A549 (cell line): ENCODE data around the gene FAAP100. TPM values are rescaled to one million over a fixed set of nuclear protein-coding genes. Genes with fewer than 3 reads are reported as not detected.

Experiments
- ATAC-seq, 2 experiments: fragments of 200-7000 bp in 1 of 2; fragments of >200 bp in 1 of 2; cut with Nextera tagmentation in 1 of 2; cut with Tn5 transposase in 1 of 2; 3 replicates each; pipeline versions ENCODE4 v1.8.0 to v1.9.1; 2018 to 2020; ENCODE audit warnings: mild to moderate bottlenecking in 1 of 2, moderate library complexity in 1 of 2
- CTCF ChIA-PET: fragments of 300-600 bp; sonication (Branson Sonifier 250); formaldehyde crosslinking; extraction: SDS; loops from one replicate; lab custom pipeline; 2021; ENCODE audit warnings: antibody characterized with exemption, inconsistent platforms; lab: Yijun Ruan, JAX
- POLR2A ChIA-PET: fragments of 350-600 bp; formaldehyde crosslinking; extraction: SDS; loops from one replicate; lab custom pipeline; 2021; ENCODE audit warnings: antibody characterized with exemption, inconsistent platforms; lab: Yijun Ruan, JAX
- DNase-seq, 2 experiments: peaks; one replicate each; pipeline versions ENCODE4 v3.0.0 to v3.0.0-alpha.2; 2011 to 2016; ENCODE audit warnings: low read depth in 1 of 2, low spot score in 1 of 2
- FAIRE-seq: peaks from 2 replicates; lab custom pipeline; 2011; peaks lifted over from hg19 to GRCh38; lab: Jason Lieb, UNC
- H3K27ac ChIP-seq, 2 experiments: fragments of >200 bp; sonication (Bioruptor Twin); formaldehyde crosslinking; 3 replicates each; pipeline ENCODE4 v1.5.1; 2016 to 2017
- H3K4me1 ChIP-seq: fragments of >200 bp; sonication (Bioruptor Twin); formaldehyde crosslinking; 3 replicates; pipeline ENCODE4 v1.6.1; 2016
- H3K4me2 ChIP-seq: fragments of >200 bp; sonication (Bioruptor Twin); formaldehyde crosslinking; 3 replicates; pipeline ENCODE4 v1.6.1; 2016
- H3K4me3 ChIP-seq: fragments of >200 bp; sonication (Bioruptor Twin); formaldehyde crosslinking; 3 replicates; pipeline ENCODE4 v1.5.1; 2016
- H3K9me3 ChIP-seq: fragments of >200 bp; sonication (Bioruptor Twin); formaldehyde crosslinking; 3 replicates; pipeline ENCODE4 v1.6.1; 2016
- ATOH8 ChIP-seq: fragments of 250-450 bp; sonication (Bioruptor Pico); IDR thresholded peaks from 2 replicates; pipeline ENCODE4 v1.5.0; 2020; ENCODE audit warnings: low read depth, mild to moderate bottlenecking, moderate library complexity
- BCL3 ChIP-seq: fragments of >200 bp; sonication (Bioruptor Twin); formaldehyde crosslinking; IDR thresholded peaks from 3 replicates; pipeline ENCODE4 v1.6.1; 2016
- BHLHE40 ChIP-seq: IDR thresholded peaks from 2 replicates; pipeline ENCODE4 v1.6.1; 2012; ENCODE audit warnings: low read depth, low read length, inconsistent platforms
- CEBPB ChIP-seq, 2 experiments: fragments of >200 bp in 1 of 2; sonication (Bioruptor Twin) in 1 of 2; formaldehyde crosslinking in 1 of 2; IDR thresholded peaks; 2 replicates each; pipeline ENCODE4 v1.6.1; 2012 to 2016
- CHD4 ChIP-seq: fragments of 200-600 bp; sonication (generic); IDR thresholded peaks from 2 replicates; pipeline ENCODE4 v1.6.1; 2016; ENCODE audit warnings: antibody characterized with exemption, mild to moderate bottlenecking, borderline replicate concordance
- E2F6 ChIP-seq: IDR thresholded peaks from 2 replicates; pipeline ENCODE4 v1.6.1; 2012; ENCODE audit warnings: low read depth, borderline replicate concordance
- EP300 ChIP-seq, 2 experiments: fragments of >200 bp; sonication (Bioruptor Twin); formaldehyde crosslinking; IDR thresholded peaks; 2 replicates in 1 of 2; 3 replicates in 1 of 2; pipeline ENCODE4 v1.6.1; 2016 to 2017
- ESRRA ChIP-seq: fragments of 150-350 bp; IDR thresholded peaks from 2 replicates; pipeline ENCODE4 v1.6.1; 2014; ENCODE audit warnings: mild to moderate bottlenecking, low read length, borderline replicate concordance
- FOSB ChIP-seq: fragments of 250-450 bp; sonication (Bioruptor Pico); IDR thresholded peaks from 2 replicates; pipeline ENCODE4 v1.5.0; 2020; ENCODE audit warnings: mild to moderate bottlenecking, moderate library complexity
- FOSL2 ChIP-seq, 2 experiments: fragments of 450-650 bp in 1 of 2; fragments of >200 bp in 1 of 2; sonication (Bioruptor Twin) in 1 of 2; formaldehyde crosslinking; IDR thresholded peaks; 2 replicates each; pipeline versions ENCODE4 v1.5.0 to v1.6.1; 2016 to 2020; ENCODE audit warnings: mild to moderate bottlenecking in 1 of 2, moderate library complexity in 1 of 2
- FOXS1 ChIP-seq: fragments of 250-450 bp; sonication (Bioruptor Pico); IDR thresholded peaks from 2 replicates; pipeline ENCODE4 v1.5.0; 2020; ENCODE audit warnings: mild to moderate bottlenecking, moderate library complexity
- GATA3 ChIP-seq: IDR thresholded peaks from 2 replicates; pipeline ENCODE4 v1.6.1; 2012; ENCODE audit warnings: borderline replicate concordance
- HOXB13 ChIP-seq: fragments of 250-450 bp; sonication (Bioruptor Pico); IDR thresholded peaks from 2 replicates; pipeline ENCODE4 v1.5.0; 2020; ENCODE audit warnings: low read depth, mild to moderate bottlenecking, moderate library complexity
- HOXB5 ChIP-seq: fragments of 250-450 bp; sonication (Bioruptor Pico); IDR thresholded peaks from 2 replicates; pipeline ENCODE4 v1.5.0; 2020; ENCODE audit warnings: mild to moderate bottlenecking, moderate library complexity
- JUN ChIP-seq, 2 experiments: fragments of >200 bp; sonication (Bioruptor Twin); formaldehyde crosslinking; IDR thresholded peaks; 2 replicates in 1 of 2; 3 replicates in 1 of 2; pipeline ENCODE4 v1.6.1; 2016 to 2017
- KDM5A ChIP-seq: fragments of 200-600 bp; sonication (generic); IDR thresholded peaks from 2 replicates; pipeline ENCODE4 v1.6.1; 2016; ENCODE audit warnings: antibody characterized with exemption, mild to moderate bottlenecking
- MAFK ChIP-seq: fragments of 450-650 bp; IDR thresholded peaks from 2 replicates; pipeline ENCODE4 v1.6.1; 2014; ENCODE audit not compliant: partially characterized antibody
- MAX ChIP-seq: IDR thresholded peaks from 2 replicates; pipeline ENCODE4 v1.6.1; 2012
- MAZ ChIP-seq: fragments of 150-350 bp; IDR thresholded peaks from 2 replicates; pipeline ENCODE4 v1.6.1; 2014; ENCODE audit warnings: antibody characterized with exemption, low read depth, low read length, borderline replicate concordance
- MYC ChIP-seq: IDR thresholded peaks from 2 replicates; pipeline ENCODE4 v1.6.1; 2012; ENCODE audit warnings: mild to moderate bottlenecking, inconsistent platforms, low read length, improper control_type of control experiment, borderline replicate concordance
- NPAS2 ChIP-seq: fragments of 250-450 bp; sonication (Bioruptor Pico); IDR thresholded peaks from 2 replicates; pipeline ENCODE4 v1.8.0; 2022; ENCODE audit warnings: mild to moderate bottlenecking, moderate library complexity, borderline replicate concordance
- PBX3 ChIP-seq: IDR thresholded peaks from 2 replicates; pipeline ENCODE4 v1.6.1; 2012
- POLR2AphosphoS2 ChIP-seq: conservative IDR thresholded peaks from 2 replicates; pipeline ENCODE4 v1.6.1; 2012; ENCODE audit warnings: low read length, improper control_type of control experiment, inconsistent platforms
- RAD21 ChIP-seq, 2 experiments: fragments of >200 bp in 1 of 2; sonication (Bioruptor Twin) in 1 of 2; formaldehyde crosslinking in 1 of 2; IDR thresholded peaks in 1 of 2; conservative IDR thresholded peaks in 1 of 2; 2 replicates in 1 of 2; 3 replicates in 1 of 2; pipeline ENCODE4 v1.6.1; 2012 to 2018; ENCODE audit warnings: inconsistent platforms in 1 of 2
- RARB ChIP-seq: fragments of 250-450 bp; sonication (Bioruptor Pico); IDR thresholded peaks from 2 replicates; pipeline ENCODE4 v1.8.0; 2021; ENCODE audit warnings: mild to moderate bottlenecking, moderate library complexity
- RFX5 ChIP-seq: fragments of 450-650 bp; IDR thresholded peaks from 2 replicates; pipeline ENCODE4 v1.7.1; 2014; ENCODE audit warnings: antibody characterized with exemption, mild to moderate bottlenecking, moderate library complexity
- SMC3 ChIP-seq: fragments of >200 bp; sonication (Bioruptor Twin); formaldehyde crosslinking; IDR thresholded peaks from 3 replicates; pipeline ENCODE4 v1.6.1; 2018; ENCODE audit warnings: inconsistent platforms
- TFCP2L1 ChIP-seq: fragments of 250-450 bp; sonication (Bioruptor Pico); IDR thresholded peaks from 2 replicates; pipeline ENCODE4 v1.5.0; 2021; ENCODE audit warnings: mild to moderate bottlenecking
- TP53 ChIP-seq: fragments of 250-450 bp; sonication (Bioruptor Pico); IDR thresholded peaks from 2 replicates; pipeline ENCODE4 v1.5.0; 2021; ENCODE audit warnings: mild to moderate bottlenecking, moderate library complexity
- WGBS: methylation state at CpG from one replicate; pipeline ENCODE4 v1.1.6; 2017; ENCODE audit errors: missing lambda C conversion rate; 5-methylcytosine and 5-hydroxymethylcytosine counted together
- polyA plus RNA-seq, 4 experiments: library from polyadenylated mRNA; depleted of rRNA in 3 of 4; stranded (reverse); fragments of >200 nt; fragmentation: RNase III in 1 of 4; extraction: RNeasy Plus Mini Kit Qiagen cat#74134 plus additional on column Dnase treatment in 1 of 4; gene quantifications; 2 replicates in 3 of 4; 3 replicates in 1 of 4; pipeline ENCODE4 v1.2.3, GENCODE V29; 2011 to 2017

The FAAP100 gene
- polyA plus RNA-seq, 2 of the 4 experiments (the other 2 are of a cell fraction): 5.4 to 16.8 TPM

GRCh38 chr17:81577278-81578000, 25.3 kb upstream of the FAAP100 start:
- FAIRE-seq: peak; percentile 97
- Histone ChIP-seq H3K4me2 (peak overlapping the region; percentile 81), H3K9me3 (no peaks in the 10 kb centered on the region), H3K4me3 (peak overlapping the region; percentile 21; the same call in 2 of the 3 replicates), H3K27ac (peak overlapping the region; percentile 93 to 95), H3K4me1 (peaks cover 77% of the 10 kb centered on the region)
- POLR2A ChIA-PET: interaction anchor here (0.7 to 3.0 kb wide), 6 partner anchors 10 to 65 kb away, joined by 3 to 32 read pairs (median 4); partner anchors contain the start of genes ACTG1 and FAAP100
- ATAC-seq: peak; percentile 64 to 72
- DNase-seq: peak; percentile 68 to 76
- TF ChIP-seq ATOH8 (peak; percentile 75), MAZ (no peak), CEBPB (IDR thresholded peaks at IDR 0.05) (peak; percentile 12 to 73; a peak in 3 of 4 replicates)
- CTCF ChIA-PET: interaction anchor here (1.0 to 45.0 kb wide), 6 partner anchors 6 to 105 kb away, joined by 3 to 1604 read pairs (median 10); partner anchors contain the start of gene FAAP100
- 45% methylated on average over 11 of the region's 11 CpGs for WGBS

GRCh38 chr17:81576621-81577277, 24.6 kb upstream of the FAAP100 start:
- H3K9me3 ChIP-seq: no peaks in the 10 kb centered on the region
- FAIRE-seq (peak; percentile 97), DNase-seq (peak; percentile 89 to 99), ATAC-seq (peak; percentile 86 to 91)
- peak overlapping the region; percentile 21; the same call in 2 of the 3 replicates for H3K4me3 ChIP-seq
- ChIA-PET CTCF (interaction anchor here (0.7 to 45.0 kb wide), 8 partner anchors 6 to 106 kb away, joined by 3 to 1604 read pairs (median 6); partner anchors contain the start of gene FAAP100), POLR2A (interaction anchor here (0.7 to 3.0 kb wide), 6 partner anchors 10 to 64 kb away, joined by 3 to 32 read pairs (median 4); partner anchors contain the start of genes ACTG1 and FAAP100)
- WGBS: 5% methylated on average over 17 of the region's 17 CpGs
- peak overlapping the region; percentile 93 to 95 for H3K27ac ChIP-seq
- H3K4me2 ChIP-seq: peak overlapping the region; percentile 81
- H3K4me1 ChIP-seq: peaks cover 76% of the 10 kb centered on the region
- TF ChIP-seq TFCP2L1 (CRISPR knock-in tag) (no peak), BCL3 (peak; percentile 62; the same call in 2 of the 3 replicates), BHLHE40 (0 out of 2 replicates have a peak, but pooled peaks have one; percentile 16), POLR2AphosphoS2 (0 out of 2 replicates have a peak, but pooled peaks have one; percentile 38), RAD21 (conservative IDR thresholded peaks at IDR 0.05 in 1 of 2, IDR thresholded peaks at IDR 0.05 in 1 of 2) (peak; percentile 43 to 57; a peak in 4 of 5 replicates), HOXB13 (CRISPR knock-in tag) (peak; percentile 68; the same call in 1 of the 2 replicates), RFX5 (no peak), MAFK (peak; percentile 66), FOSB (CRISPR knock-in tag) (no peak), MAX (peak; percentile 98), FOSL2 (IDR thresholded peaks at IDR 0.05) (peak; percentile 87), FOSL2 (CRISPR knock-in tag; IDR thresholded peaks at IDR 0.05) (peak; percentile 98), NPAS2 (CRISPR knock-in tag) (no peak), EP300 (IDR thresholded peaks at IDR 0.05) (peak in 1 of 2 experiments; percentile 67; a peak in 2 of 5 replicates), KDM5A (no peak), TP53 (CRISPR knock-in tag) (no peak), CEBPB (IDR thresholded peaks at IDR 0.05) (peak in 1 of 2 experiments; percentile 79; a peak in 2 of 4 replicates), RARB (CRISPR knock-in tag) (no peak), MYC (peak; percentile 70; the same call in 1 of the 2 replicates), HOXB5 (CRISPR knock-in tag) (peak; percentile 90), SMC3 (peak; percentile 57), CHD4 (no peak), PBX3 (peak; percentile 71; the same call in 1 of the 2 replicates), GATA3 (peak; percentile 91), JUN (IDR thresholded peaks at IDR 0.05) (peak; percentile 80 to 86; a peak in 4 of 5 replicates), FOXS1 (CRISPR knock-in tag) (peak; percentile 93), ESRRA (no peak), E2F6 (peak; percentile 94)
